Stimulated activated naive CD4-positive, alpha-beta T cell treated with Interleukin-2 at 50 U/mL for 16 hours (primary cell): Measurements from ENCODE around the gene DNAH17.

Source experiments
- DNase-seq: peaks from one replicate; lab custom pipeline; 2025; lab: John Stamatoyannopoulos, UW

DNAH17 gene

DNA sequence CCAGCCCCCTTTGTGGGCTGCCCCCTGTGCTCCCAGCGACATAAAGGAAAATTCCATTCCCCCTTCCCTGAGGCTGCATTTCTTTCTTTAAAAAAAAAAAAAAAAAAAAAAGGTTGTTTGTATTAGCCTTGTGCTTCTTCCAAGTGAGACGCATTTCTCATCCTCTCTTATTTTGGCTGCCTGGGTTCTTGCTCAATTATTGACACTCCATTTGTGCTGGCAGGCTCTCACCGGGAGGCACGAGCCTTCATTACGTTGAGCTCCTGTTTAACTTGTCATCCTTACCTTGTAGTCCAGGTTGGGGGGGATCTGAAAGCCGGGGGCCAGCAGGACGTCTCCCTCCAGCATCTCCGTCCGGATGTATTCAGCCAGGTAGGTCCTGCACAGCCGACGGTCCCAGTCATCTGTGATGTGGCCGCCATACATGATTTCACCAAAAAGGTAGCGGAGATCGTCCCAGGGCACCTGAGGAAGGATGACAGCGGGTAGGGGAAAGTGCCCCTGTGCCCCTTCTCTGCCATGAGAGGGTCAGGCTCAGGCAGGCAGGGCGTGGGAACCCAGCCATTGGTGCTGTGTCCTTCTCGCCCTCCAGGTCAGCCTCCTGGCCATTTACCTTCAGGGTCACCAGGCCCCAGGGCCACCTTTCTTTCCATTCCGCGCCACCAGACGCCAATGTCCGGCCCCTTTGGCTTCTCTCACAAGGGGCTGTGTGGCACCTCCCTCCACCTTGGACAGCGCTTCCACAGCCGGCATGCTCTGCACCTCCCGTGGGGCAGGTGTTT, 148.2 kb downstream of the DNAH17 start:
- DNase-seq = no peak

DNA sequence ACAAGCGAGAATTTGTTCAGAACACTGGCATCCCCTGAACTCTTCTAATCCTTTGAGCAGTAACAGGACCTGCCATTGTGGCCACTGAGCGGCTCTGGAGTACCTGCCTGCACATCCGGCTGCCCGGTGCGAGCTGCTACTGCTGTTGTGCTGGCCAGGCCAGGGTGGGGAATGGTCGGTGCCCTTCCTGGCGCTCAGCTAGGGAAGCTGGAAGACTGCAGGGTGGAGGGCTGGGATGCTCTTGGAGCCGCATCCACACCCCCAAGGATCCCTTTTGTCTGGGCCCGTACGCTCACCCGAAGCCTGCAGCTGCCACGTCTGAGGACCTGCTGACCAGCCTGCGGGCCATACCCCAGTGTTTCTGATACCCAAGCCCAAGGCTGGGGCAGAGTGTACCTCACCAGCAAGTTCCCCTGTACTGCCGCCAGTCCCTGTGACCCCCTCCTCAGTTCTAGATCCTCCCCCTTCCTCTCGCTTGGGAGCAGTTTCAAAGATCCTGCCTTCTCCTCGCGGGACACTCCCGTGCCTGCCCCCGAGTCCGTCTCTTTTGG, 149.1 kb downstream of the DNAH17 start:
- DNase-seq = no peak

DNA sequence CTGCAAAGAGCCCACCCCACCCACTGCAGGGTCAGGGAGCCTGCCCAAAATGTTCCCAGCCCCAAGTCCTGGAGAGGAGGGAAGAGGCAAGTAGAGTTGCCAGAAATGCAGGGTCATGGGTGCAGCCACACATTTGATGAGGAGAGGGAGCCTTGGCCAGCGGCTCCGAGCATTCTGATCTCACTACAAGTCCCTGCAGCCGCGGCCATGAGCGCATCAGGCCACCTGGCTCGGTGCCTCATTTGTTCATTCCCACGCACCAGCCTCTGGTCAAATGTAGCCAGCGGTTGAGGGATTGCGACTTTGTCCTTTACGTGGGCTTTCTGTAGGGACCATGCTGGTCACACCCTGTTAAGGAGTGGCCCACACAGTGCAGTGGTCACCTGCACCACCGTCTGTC, 150.1 kb downstream of the DNAH17 start:
- DNase-seq = no peak

DNA sequence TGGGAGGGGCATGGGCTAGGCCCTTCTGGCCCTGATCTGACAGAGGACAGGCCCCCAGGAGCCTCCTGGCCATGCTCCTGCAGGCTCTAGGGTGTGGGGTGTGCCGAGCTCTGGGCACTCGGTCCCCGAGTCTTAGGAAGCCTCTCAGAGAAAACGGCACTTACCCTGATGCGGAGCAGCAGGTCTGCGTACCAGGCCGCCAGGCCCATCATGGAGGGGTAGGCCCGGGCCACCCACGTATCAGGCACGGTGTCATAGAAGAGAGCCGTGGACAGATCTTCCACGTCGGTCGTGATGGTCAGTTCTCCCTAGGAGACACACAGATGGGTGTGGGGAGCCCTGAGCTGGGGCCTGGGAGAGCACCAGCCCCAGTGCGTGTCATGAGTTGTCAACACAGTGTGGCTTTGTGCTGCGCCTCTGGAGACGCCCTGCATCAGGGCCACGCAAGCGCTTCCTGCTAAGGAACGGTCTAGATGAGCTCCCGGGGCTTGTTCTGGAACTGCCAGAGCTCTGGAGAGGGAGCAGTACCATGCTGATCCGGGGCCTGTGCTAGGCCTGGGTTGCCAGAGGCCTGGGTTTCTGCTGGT, 150.8 kb downstream of the DNAH17 start:
- no peak for DNase-seq

DNA sequence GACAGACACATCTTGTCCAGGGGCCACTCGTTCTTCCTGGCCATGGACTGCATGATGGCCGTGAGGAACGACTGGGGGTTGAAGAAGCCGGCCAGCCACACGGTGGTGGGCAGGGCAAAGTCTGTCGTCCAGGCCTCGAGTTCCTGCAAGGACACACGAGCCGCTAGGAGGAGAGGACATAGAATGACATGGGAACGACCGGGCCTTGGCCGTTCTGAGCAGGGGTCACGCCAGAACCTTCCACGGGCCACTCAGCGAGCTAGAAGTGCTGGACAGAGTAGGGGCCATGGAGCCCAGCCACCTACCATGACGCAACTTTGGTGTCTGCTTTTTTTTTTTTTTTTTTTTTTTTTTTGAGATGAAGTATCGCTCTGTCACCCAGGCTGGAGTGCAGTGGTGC, 151.8 kb downstream of the DNAH17 start:
- no peak for DNase-seq

DNA sequence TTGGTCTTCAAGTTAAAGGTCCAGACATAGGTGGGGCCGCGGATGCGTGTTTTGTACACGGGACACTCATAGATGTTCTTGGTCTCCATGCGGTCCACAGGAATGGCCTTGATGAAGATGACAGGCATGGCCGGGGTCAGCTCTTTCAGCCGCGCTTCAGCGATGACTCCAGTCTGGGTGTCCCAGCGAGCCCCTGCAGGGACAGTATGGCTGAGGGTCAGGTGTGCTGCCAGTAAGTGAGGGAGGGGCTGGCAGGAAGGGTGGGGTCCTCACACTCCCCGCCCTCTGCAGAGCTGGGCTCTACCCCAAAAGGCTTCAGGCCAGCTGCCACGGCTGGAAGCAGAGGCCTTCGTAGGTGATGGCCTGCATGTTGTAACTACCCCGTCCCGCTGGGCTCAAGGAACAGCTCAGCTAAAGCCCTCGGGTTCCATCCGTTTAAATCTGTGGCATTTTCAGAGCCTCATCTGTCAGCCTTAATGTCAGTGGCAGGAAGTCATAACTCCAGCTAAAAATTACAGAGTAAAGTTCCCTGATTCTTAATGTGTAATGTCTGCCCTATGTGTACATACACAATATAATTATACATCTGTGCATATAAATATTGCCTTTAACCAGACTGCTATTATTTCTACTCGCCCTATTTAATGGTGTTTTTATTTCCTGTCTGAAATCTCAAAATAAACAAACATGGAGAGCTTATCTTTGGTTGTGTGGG, 153.1 kb downstream of the DNAH17 start:
- DNase-seq = no peak

DNA sequence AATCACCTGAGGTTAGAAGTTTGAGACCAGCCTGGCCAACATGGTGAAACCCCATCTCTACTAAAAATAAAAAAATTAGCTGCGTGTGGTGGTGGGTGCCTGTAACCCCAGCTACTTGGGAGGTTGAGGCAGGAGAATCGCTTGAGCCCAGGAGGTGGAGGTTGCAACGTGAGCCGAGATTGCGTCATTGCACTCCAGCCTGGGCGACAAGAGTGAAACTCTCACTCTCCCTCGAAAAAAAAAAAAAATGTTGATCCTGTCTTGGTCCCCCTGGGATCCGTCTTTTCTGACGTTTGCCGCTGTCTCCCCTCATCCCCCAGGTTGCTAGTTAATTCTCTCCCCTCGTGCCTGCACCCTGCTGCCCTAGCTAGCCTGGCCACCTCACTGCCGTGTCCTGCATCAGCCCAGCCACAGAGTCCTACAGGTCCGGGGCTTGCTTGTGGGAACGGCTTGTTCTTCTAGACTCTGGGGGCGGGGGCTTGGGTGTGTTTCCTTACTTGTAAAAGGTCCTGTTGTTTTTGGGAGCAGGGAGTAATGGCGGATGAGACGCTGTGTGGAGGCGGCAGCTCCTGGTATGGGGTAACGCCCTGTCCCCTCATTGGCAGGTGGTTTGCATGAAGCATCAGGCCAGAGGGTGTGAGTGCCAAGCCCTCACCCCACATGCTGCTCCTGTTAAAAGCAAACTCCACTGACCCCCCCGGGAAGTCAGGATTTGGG, 154.2 kb downstream of the DNAH17 start:
- no peak for DNase-seq

DNA sequence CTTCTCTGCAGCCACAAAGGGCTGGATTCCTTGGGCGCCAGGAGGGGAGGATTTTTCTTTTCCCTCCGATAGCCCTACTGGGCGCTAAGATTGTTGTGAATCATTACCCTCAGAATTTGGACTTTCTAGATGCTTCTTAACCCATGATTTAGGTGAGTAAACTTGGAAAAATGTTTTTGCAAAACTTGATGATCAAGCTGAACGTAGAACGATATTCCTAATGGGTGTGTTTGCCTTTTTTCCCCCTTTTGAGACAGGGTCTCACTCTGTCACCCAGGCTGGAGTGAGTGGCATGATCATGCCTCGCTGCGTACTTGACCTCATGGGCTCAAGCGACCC, 155.0 kb downstream of the DNAH17 start:
- no peak for DNase-seq

DNA sequence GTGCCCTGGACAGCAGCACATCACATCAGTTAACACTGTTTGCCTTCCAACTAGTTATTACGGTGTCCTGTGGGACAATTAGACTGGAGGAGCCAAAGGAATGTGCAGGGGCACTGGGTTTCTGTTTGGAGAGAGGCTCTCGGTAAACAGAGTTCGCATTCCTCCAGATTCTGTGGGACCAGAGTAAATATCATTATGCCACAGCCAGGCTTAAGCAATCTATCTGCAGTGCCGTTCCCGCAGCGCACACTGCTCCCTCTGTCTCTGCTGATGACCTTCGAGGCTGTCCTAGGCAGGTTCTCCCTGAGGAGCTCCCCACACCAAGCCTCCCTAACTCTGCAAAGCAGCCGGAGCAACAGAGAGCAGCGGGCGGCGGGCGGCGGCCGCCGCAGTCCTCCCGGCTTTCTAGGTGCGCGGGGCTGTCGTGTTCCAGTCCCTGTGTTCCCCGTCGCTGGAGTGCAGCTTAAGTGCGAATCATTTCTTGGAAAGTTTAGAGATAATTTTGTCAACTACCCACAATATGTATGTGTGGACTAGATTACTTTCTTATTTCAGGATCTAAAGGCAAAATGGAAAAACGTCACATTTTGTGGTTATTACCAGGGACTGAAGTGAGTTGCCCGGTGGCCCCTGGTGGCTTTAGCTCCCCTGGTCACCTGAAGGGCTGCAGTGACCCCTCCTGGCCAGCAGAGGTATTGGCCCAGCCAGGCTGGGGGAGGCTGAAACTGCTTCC, 155.5 kb downstream of the DNAH17 start:
- peak; percentile 62 for DNase-seq

DNA sequence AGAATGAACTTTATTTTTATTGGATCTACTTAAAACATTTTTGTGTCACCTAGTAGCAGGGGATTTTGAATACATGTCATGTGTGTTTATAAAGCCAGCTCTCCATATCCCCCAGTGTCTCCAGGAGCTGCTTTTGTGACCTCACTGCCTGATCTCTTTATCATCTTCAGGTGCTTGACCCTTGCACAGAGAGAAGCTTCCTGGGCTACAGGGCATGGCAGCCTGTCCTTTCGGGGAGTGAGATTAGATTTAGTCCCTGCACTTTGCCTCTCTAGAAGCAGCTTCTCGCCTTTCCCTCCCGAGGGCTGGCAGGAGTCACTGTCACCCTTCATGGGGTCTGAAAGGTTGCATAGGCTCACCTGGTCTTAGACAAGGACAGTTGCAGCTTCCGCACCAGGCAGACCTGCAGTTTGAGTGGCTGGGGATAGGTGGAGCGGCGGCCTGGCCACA, 156.1 kb downstream of the DNAH17 start:
- DNase-seq = no peak

DNA sequence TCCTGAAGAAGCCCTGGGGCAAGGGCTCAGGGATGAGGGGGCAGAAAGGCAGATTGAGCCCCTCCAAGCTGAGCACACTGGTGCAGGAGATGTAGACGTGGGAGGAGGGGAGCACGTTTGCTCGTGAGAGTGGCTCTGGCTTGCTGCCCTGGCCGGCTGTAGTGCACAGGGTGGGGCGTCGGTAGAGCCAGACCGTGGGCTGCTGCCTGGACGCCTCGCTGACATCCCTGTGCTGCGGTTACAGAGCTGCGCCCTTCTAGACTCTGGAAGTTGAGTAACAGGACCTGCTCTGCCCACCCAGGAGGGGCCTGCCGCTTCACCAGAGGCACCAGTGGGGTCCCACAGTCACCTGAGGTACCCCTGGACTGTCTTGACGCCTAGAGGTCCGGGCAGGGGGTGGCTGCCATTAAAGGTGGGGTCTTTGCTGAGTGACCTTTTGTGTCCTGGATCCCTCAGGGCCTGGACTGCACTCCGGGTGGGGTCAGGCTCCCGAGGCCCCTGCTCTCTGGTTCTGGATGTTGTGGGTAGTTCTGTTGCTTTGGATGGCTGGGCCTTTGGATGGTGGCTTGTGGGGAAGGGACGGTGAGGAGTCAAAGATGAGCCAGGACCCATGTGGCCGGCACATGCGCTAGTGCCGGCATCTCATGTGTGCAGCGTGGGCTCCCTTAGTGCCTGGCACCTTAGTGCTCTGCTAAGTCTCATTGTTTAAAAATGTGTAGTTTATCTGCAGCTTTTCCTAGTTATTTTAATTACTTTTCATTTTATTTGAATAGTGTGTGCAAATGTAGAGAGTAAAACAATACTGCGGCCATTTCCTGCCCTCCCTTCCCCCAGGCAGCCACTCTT, 157.0 kb downstream of the DNAH17 start:
- no peak for DNase-seq

DNA sequence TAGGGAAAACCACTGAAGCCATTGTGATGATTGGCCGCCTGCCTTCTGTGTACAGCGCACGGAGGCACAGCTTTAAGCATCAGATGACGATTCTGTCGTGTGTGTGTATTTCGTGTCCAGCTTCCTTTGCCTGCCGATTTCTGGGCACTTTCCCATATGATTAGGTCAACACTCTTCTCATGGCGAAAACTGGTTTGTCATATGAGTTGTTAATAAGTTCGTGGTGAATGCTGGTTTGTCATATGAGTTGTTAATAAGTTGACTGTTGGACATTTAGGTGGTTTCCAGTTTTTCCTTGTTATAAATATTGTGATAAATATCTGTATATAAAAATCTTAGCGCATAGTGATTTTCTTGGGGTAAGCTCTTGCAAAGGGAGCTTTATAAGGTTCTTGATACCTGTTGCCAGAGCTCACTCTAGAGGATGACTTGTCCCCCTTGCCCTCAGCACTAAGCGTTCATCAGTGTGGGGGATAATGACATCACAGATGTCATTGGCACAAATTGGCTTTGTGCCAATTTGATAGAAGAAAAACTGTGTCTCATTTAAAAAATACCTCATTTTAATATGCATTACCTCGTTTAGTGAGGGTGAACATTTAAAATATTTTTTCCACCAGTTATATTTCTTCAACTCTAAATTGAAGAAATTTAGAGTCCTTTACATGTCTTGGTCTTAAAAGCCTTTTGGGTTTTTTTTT, 158.7 kb downstream of the DNAH17 start:
- no peak for DNase-seq

DNA sequence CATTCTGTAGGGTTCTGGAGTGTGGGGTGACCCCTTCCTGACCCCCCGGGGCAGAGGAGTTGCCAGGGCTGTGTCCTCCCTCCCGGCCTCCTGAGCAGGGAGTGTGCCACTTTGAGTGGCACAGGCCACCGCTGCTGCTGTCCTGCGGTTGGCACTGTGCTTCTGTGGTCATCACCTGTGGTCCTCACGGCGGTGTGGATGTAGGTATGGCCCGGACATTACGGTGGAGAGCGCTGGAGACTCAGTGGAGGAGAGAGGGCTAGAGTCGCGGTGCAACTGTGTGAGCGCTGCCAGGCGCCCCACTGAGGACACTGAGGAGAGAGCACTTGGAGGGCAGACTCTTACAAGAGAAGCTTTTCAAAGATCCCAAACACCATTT, 159.7 kb downstream of the DNAH17 start:
- DNase-seq = no peak

DNA sequence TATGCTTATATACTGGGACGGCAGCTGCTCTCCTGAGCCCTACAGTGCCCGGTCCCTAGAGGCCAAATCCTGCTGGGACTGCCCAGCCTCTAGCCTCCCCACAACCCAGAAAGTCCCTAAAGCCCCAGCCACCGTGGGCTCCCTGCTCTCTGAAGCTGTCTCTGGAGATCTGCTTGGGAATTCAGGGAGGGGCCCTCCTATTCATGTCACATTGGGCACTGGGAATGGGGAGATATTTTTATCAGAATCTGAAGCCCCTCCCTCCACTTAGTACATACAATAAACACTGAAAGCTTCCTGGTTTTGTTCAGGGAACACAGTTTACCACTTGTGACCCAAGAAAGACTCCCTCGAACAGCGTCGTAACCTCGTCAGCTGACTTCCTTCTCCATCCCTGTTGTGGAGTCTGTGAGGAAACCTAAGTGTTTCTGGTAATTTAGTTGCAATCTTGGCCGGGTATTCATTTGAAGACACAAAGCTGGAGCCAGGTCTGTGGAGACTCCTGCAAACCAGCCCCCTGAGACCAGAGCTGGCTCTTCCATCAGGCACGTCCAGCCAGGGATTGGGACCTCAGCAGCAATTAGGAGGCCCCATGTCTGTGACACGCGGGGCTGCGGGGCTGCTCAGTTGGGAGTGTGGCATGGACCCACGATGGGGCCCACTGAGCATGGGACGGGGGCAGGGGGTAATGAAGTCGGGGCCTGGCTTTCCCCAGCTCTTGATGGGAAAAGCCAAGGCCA, 160.2 kb downstream of the DNAH17 start:
- no peak for DNase-seq

DNA sequence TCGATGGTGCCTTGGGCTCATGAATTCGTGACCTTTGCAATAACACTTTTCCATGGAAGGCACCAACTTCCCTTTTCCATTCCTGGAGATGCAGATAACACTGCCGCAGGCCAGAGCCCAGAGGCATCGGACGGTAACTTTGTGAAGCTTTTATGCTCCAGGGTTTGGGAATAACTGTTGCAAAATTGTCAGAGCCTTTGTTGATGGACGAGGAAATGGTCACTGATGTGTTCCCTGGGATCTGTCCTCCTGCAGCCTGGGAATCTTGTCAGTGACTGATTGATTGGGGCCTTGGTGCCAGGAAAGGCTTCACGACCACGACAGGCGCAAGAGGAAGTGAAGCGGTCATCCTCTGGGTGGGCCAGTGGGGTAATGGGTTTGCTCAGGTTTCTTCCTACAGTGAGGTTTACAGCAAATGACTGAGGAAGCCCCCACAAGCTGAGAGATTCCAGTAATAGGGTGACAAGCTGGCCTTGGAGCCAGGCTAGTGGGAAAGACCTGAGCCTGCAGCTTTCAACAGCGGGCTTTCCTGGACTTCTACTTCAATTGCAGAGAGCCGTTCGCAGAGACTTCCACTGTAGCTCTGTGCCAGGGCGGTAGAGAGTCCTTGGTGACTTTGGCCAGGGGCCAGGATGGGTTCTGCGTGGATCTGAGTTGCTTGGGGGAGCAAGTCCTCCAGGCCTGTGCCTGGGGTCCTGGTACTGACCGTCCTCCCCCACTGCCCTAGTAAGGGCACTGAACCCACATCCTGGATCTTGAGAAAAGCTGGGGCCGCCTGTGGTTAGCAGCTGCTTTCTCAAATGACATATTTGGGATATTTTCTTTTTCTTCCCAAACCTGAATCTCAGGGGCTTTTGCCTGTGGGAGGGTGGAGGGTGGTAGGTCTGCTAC, 161.1 kb downstream of the DNAH17 start:
- DNase-seq = no peak

DNA sequence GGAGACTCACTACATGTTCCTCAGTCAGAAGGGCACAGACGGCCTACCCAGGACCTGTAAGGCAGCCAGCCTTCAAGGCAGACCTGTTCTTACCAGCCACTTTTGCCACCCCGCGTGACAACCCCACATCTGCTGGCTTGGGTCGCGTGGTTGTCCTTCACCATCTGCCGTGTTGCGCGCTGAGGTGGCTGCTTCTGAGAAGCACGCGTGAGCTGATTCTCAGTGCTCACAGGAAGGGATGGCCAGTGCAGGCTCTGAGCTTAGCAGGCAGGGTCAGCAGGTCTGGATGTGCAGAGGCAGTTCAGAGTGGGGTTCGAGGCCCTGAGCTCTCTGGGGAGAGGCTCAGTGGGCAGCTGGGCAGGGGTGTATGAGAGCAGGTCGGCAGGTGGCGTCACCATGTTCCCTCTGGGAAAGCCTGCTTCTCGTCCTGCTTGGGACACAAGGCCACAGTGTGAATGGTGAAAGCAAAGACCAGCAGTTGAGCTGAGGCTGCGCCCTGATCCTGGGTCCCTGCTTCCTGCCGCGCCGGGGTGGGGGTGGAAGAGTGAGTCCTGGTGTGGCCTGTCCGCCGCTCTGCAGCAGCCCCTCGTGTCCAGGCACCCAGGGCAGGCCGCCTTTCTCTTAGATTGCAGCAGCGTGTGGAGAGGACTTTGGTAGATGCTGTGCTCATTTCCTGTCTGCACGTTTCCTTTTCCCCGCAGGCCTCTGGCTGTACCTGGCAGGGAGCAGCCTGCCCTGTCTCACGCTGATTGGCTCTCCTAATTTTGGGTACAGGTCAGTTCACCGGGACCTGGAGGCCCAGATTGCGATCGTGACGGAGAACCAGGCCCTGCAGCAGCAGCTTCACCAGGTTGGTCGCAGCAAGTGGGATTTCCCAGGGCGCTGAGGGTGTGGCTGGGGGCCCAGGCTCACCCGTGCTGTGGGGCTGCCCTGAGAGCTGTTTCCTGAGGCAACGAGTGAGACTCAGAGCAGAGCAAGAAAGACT, 162.7 kb downstream of the DNAH17 start:
- peak; percentile 31 for DNase-seq

DNA sequence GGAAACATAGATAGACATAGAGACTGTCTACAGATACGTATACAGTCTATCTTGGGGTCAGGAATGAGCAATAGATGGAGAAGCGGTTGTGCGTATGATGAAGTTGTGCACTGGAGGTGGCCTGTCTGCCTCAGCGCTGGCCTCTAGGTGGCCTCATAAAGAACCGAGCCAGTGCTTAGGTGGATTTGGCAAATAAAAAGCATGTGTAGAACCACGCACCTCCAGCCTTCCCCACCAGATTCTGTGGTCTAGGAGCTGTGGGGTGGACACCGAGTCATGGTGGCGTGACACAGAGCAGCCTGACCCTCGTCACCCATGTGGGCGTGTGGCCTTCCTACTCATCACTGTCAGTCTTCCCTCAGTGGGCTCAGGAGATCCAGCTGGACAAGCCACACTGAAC, 164.8 kb downstream of the DNAH17 start:
- peak; percentile 36 for DNase-seq
